IPS-NIHi7 (cell line): ENCODE data around the gene SPTB.
A peak's percentile ranks its signal among the peaks of the same experiment; 100 is the strongest.

Experiments
- DNase-seq: peaks from one replicate; pipeline ENCODE4 v3.0.0; 2012; ENCODE audit warnings: mixed read lengths; ENCODE audit errors: extremely low spot score

Gene SPTB

GRCh38 chr14:64711039-64711438, 168.7 kb downstream of the SPTB start:
- DNase-seq, result no peak

- DNase-seq, result no peak
Observed at GRCh38 chr14:64709126-64709525, 170.6 kb downstream of the SPTB start.

GRCh38 chr14:64708148-64709004, 171.3 kb downstream of the SPTB start:
- peak; percentile 88 for DNase-seq

GRCh38 chr14:64707661-64708060, 172.0 kb downstream of the SPTB start:
- no peak for DNase-seq

GRCh38 chr14:64706593-64707193, 173.0 kb downstream of the SPTB start:
- DNase-seq, result peak; percentile 54

- DNase-seq, result no peak
Observed at GRCh38 chr14:64706119-64706592, 173.6 kb downstream of the SPTB start.

GRCh38 chr14:64705381-64706118, 174.2 kb downstream of the SPTB start:
- DNase-seq, result no peak

GRCh38 chr14:64704743-64705380, 174.8 kb downstream of the SPTB start:
- DNase-seq, result no peak

GRCh38 chr14:64704143-64704742, 175.5 kb downstream of the SPTB start, which contains the start of gene PLEKHG3:
Gene PLEKHG3 (plus strand): TSS chr14:64704424. CDS start chr14:64727632, 23,208 bp downstream.
- peak; percentile 74 for DNase-seq

GRCh38 chr14:64703395-64704142, 176.1 kb downstream of the SPTB start:
- DNase-seq, result no peak

GRCh38 chr14:64702493-64703394, 177.0 kb downstream of the SPTB start:
- DNase-seq, result peak; percentile 81

GRCh38 chr14:64701660-64702059, 178.0 kb downstream of the SPTB start:
- no peak for DNase-seq

GRCh38 chr14:64700894-64701293, 178.8 kb downstream of the SPTB start:
- no peak for DNase-seq

GRCh38 chr14:64700290-64700689, 179.4 kb downstream of the SPTB start:
- DNase-seq, result no peak

GRCh38 chr14:64698903-64699302, 180.8 kb downstream of the SPTB start:
- no peak for DNase-seq

GRCh38 chr14:64696355-64696857, 183.3 kb downstream of the SPTB start:
- DNase-seq, result no peak
